Glomerular visceral epithelial cell (primary cell): ENCODE measurements around the gene TUBB6.

Experiments
- DNase-seq: peaks from one replicate; pipeline ENCODE4 v3.0.0-alpha.2; 2016; ENCODE audit errors: extremely low spot score

TUBB6 gene

DNA sequence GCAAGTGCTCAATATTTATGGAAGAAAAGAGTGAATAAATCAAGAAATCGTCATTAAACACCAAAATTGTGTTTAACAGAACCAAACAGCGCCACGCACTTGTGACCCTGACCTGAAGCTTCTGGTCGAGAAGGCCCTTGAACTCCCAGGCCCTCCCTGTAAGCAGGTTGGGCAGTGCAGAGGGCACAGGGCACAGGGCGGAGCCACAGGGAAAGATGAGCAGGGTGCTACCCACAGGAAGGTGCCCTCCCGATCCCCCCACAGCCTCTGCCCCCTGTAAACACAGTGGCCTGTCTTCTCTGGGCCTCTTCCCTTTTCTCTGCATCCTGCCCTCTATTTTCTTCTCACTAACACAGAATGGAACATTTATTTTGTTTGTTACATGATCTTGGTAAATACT, 16.9 kb upstream of the TUBB6 start:
- DNase-seq: no peak

DNA sequence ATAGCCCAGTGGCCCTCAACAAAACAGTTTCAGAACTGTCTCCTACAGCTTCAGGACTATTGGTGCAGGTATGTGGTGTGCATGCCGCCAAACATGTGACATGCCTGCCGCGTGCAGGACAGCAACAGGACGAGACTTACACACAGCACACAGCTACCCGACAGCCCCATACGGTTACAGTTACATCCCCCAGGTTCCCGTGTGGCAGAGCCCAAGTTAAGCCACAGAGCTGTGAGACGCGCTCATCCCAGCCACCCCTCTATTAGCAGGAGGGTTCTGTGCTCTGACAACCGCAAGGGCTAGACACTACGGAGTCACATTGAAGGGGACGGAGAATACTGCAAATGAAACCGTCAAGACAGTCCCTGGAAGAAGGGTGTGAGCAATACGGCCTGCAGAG, 16.4 kb upstream of the TUBB6 start:
- no peak for DNase-seq

GRCh38 chr18:12293831-12294230, 14.2 kb upstream of the TUBB6 start:
- no peak for DNase-seq

DNA sequence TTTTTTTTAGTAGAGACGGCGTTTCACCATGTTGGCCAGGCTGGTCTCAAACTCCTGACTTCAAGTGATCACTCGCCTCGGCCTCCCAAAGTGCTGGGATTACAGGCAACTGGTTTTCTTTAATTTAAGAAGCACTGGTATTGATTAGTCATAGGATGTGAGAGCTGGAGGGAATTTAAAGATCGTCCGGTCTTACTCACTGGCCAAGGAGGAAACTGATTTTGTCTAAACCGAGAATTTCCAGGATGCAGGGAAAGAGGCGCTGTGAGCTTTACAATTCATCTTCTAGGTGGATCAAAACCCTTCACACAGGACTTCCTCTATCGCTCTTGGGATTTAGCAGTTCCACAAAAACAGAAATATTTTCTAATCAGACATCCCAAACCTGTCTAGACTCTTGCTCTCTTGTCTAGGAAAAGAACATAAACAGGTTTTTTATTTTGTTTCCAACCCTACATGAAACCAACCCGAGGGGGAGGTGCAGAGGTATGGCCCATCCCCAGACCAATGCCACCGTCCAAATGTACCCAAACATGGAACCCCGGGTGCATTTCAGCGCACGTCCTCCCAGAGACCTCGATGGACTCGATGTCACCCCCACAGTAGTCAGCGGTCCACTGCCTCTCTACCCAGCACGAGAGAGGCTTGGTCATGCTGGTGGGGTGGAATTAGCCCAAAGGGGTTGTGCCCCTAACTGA, 12.5 kb upstream of the TUBB6 start:
- no peak for DNase-seq

GRCh38 chr18:12296087-12296403, 12.0 kb upstream of the TUBB6 start:
- no peak for DNase-seq

DNA sequence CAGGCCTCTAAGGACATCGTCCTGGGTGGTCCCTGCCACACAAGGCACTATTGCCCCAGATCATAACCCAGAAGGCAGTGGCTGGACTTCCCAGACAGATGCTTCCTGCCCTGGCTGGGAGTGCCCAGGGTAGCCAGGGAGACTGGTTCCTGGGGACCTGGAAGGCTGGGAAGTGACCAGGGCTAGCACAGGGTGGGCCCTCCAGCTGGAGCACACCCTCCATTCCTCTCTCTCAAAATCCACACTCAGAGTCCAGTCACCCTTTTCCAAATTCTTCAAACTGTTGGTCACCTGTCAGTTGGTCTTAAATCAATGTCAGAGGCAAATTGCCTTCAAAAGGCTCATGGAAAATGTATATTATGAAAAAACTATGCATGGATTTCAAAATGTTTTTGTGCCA, 11.6 kb upstream of the TUBB6 start:
- no peak for DNase-seq

GRCh38 chr18:12299862-12300261, 8.2 kb upstream of the TUBB6 start:
- DNase-seq: no peak

DNA sequence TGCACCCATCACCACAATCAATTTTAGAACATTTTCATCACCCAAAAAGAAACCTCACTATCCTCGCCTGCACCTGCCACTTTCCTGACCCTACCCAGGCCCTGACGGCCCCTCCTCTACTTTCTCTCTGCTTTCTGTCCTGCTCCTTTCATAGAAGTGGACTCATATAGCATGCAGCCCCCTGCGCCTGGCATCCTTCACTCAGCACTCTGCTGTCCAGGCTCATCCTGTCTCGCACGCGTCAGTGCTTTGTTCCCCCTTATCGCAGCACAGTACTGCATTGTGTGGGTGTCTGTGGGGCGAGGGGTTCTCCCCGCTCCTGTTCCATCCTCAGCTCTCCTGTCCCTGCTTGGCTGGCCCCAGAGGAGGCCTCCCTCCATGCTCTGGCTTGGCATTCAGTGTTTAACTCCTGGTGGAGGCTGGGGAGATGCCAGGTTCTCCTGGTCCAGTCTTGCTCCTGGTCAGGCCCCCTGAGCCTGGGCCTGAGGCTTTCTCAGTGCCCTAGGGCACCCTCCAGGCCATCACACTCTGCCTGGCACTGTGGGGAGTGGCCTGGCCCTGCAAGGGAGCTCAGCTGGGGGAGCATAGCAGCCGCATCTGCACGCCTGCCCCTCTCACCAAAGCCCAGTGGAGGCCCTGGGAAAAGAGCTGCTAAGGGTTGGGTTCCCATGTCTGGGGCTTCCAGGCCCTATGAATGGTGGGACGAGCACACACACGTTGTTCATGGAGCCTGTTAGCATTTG, 6.6 kb upstream of the TUBB6 start:
- DNase-seq: no peak

DNA sequence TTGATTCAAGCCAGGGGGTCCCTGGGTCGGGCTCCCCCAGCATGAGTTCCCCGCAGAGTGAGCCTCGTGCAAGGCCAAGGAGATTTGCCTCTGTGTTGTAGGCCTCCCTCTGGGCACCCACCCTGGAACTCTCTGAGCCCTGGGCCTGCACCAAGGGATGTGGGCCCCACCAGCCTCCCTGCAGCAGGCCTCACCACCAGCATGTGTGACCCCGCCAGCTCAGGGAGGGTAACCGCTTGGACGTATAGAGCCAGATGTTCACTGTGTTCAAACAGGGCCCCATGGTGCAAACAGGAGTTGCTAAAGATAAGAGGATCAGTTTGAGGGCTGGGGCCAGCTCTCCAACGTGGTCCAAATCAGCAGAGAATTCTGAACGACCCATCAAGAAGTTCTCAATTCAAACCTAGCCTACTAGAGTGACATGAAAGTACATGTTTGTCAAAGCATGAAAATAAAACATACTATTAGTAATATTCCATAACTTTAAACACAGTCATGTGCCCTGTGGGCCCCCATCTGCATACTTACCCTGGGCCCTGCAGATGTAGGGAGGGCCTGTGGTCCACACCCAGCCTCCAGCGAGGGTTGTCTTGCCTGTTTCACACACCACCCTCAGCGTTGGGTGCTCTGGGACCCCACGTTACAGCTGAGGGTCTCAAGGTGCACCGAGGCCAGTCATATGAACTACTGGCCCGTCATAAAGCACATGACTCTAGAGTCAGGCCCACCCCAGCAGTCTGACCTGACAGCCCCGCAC, 5.5 kb upstream of the TUBB6 start:
- DNase-seq: no peak

DNA sequence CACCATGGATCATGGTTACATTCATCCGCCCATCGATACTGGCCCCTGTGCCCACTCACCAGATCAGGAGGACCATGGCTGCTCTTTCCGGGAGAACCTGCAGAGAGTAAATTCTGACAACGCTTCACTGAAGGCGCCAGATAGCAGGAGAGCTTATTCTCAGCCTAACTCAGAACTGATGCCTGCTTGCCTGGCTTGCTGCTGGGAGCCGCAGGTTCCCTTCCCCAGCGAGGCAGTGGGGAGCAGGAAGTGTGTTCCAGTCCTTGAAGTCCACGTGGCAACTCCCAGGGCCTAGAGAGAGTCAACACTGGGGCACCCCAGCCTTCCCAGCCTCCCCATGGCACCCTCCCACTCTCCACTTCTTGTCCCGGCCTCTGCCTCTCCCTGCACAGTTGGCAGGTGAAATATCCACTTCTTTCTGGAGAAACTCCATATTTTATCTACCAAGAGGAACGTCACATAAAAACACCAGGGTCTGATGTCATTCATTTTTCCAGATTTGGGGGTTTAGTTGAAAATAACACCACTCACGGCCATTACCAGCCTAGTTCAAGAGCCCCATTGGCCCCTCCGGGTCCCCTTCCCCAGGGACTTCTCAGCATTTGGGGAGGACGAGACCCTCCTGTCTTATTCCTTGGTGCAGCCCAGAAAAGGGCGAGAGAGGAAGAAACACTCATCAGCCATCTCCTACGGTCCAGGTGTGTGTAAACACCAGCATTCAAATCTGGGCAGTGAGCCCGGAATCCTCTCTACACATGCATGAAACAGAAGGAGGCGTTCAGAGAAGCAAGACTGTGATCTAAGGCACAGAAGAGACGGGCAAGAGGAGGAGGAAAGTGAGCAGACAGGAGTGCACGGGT, 3.5 kb upstream of the TUBB6 start:
- DNase-seq: no peak

- DNase-seq: no peak
Measured at GRCh38 chr18:12305211-12305610, 2.8 kb upstream of the TUBB6 start.

DNA sequence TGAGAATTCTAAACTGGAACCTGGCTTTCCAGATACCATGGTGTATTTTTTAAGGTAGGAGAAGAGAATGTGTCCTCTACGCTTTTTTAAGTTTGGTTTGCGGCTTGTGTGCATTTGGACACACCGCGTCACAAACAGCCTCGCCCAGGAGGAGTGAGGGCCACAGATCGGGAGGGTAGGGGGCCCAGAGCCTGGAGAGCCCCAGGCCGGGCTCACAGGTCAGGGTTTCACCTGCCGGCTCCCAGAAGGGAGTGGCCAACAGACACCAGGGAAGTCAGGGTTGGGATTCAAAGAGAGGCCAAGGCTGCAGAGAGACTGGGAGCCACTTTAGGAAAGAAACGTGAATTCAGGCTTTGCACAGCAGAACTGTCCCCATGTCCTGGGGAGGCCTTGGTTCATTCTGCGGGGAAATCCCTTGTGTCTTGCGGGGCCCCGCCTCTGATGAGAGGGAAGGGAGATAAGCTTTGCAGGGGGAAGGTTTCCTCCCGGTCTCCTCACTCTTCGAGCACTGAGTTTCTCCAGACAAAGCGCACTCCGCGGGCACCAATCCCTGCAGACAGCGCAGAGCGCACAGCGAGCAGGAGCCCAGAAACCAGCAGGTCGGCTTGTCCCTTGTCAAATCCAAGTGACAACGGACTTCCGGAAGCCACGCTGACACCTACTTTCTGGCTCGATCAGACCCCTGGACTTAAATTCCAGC, 2.0 kb upstream of the TUBB6 start:
- no peak for DNase-seq

DNA sequence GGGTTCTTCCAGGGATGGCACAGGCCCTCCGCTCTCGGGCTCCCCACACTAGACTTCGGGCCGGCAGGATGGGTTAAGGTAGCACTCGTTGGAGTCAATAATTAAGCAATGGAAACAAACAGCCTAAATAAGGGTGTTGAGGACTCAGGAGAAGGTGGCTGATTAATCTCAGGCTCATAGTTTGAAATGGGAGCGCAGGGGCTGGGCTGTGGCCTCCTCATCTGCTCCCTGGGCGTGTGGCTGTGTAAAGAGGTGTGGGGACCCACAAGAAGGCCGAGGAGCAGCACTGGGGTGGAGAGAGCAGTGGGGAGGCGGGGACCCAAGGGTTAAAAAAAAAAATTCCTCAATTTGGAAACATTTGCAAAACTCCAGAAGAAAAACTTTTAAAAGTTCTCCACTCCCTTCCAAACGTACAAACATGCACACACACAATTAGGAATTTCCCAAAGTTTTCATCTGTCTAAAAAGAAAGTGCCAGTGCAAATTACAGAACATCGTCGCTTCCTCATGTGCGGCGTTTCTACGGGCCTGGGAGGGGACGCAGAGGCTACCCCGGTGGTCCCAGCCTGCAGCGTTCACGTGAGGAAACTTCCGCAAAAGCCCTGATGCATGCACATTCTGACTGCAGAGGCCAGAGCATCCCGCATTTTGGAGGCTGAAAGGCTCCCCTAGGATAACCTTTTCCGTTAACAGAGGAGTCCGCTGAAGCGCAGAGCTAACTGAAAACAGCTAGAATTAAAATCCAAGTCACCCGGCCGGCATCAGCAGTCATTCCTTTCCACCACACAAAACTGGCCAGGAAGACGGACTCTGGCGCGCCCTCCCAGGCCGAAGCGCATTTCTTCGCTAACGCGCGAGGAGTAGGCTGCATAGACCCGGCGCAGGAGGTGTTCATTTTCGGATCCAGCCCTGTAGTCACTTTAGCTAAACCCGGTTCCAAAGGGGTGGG, 1.0 kb upstream of the TUBB6 start:
- peak; percentile 63 for DNase-seq

DNA sequence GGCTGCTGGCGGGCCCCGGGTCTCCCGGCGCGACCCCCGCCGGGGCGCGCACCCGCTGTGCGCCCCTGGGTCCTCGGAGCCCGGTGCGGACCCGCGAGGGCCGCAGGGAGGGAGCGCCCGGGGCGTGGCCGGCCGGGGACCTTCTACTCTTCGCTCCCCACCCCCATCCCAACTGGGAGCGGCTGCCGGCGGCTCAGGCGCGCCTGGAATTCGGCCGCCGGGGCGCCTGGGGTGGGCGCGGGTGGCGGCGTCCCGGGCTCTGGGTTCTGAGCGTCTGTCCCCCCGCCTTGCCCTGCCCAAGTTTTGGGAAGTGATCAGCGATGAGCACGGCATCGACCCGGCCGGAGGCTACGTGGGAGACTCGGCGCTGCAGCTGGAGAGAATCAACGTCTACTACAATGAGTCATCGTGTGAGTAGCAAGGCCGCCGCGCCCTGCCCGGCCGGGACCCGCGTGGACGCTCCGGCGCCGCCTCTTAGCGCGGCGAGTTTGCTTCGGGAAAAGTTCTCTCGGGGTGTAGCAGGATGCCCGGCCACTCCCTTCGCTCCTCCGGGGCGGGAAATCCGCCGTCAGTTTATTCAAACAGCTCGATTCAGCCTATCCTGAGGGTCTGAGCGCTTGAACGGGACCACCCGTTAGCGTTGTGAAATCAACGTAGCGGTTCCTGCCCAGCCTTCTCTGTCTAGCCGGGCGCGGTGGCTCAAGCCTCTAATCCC, 502 bp downstream of the TUBB6 start:
- DNase-seq: peak; percentile 86

DNA sequence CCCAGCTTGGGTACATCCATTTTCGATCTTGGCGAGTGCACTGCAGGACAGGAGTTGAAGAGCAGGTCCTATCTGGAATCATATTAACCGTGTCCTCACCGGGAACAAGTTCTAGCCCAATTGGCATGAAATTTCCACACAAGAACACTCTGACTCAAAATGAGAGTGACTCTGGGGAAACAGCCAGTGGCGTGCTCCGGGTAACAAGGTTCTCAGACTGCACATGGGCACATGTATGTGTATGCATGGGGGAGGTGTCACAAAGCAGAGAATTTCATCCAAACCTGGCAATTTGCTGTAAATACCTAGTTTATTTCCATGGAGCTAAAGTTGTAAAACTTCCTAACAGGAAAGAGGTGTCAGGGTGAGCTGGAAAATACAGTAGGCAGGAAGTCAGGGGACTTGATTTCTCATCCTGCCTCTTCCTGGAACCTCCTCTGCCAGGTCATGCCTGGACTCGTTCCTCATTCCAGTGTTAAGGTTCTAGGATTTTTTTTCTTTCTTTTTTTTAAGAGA, 1.7 kb downstream of the TUBB6 start:
- no peak for DNase-seq

GRCh38 chr18:12310762-12311161, 2.7 kb downstream of the TUBB6 start:
- no peak for DNase-seq

GRCh38 chr18:12312976-12313375, 4.9 kb downstream of the TUBB6 start:
- DNase-seq: no peak

- no peak for DNase-seq
Measured at GRCh38 chr18:12313530-12314245, 5.6 kb downstream of the TUBB6 start.
